HEK293T (cell line): Measurements from ENCODE around the gene MACROH2A1.
A peak's percentile ranks its signal among the peaks of the same experiment; 100 is the strongest.

ENCODE experiments used
- ARNT ChIP-seq: fragments of 450-650 bp; IDR thresholded peaks from 2 replicates; pipeline ENCODE4 v1.6.1; 2017; ENCODE audit warnings: mild to moderate bottlenecking
- ELF4 ChIP-seq: fragments of 450-650 bp; IDR thresholded peaks from 2 replicates; pipeline ENCODE4 v1.6.1; 2017; ENCODE audit warnings: antibody characterized with exemption
- FOXA1 ChIP-seq: fragments of 450-650 bp; IDR thresholded peaks from 2 replicates; pipeline ENCODE4 v1.6.1; 2016; ENCODE audit warnings: mild to moderate bottlenecking
- FOXK2 ChIP-seq: fragments of 450-650 bp; IDR thresholded peaks from 2 replicates; pipeline ENCODE4 v1.6.1; 2016; ENCODE audit warnings: mild to moderate bottlenecking
- FOXM1 ChIP-seq: fragments of 450-650 bp; IDR thresholded peaks from 2 replicates; pipeline ENCODE4 v1.6.1; 2017; ENCODE audit warnings: mild to moderate bottlenecking, borderline replicate concordance
- L3MBTL2 ChIP-seq: fragments of 450-650 bp; conservative IDR thresholded peaks from 2 replicates; pipeline ENCODE4 v1.6.1; 2016; ENCODE audit warnings: mild to moderate bottlenecking
- NFRKB ChIP-seq: fragments of 450-650 bp; IDR thresholded peaks from 2 replicates; pipeline ENCODE4 v1.6.1; 2016; ENCODE audit warnings: mild to moderate bottlenecking, moderate library complexity
- SP1 ChIP-seq: fragments of 450-650 bp; IDR thresholded peaks from 2 replicates; pipeline ENCODE4 v1.6.1; 2017
- SUZ12 ChIP-seq: fragments of 450-650 bp; IDR thresholded peaks from 2 replicates; pipeline ENCODE4 v1.6.1; 2016; ENCODE audit warnings: mild to moderate bottlenecking
- ZNF384 ChIP-seq: fragments of 450-650 bp; IDR thresholded peaks from 2 replicates; pipeline ENCODE4 v1.6.1; 2016
- TF ChIP-seq, protein P1 (sequence below): fragments of 450-650 bp; IDR thresholded peaks from 2 replicates; pipeline ENCODE4 v1.6.1; 2016

DNA sequence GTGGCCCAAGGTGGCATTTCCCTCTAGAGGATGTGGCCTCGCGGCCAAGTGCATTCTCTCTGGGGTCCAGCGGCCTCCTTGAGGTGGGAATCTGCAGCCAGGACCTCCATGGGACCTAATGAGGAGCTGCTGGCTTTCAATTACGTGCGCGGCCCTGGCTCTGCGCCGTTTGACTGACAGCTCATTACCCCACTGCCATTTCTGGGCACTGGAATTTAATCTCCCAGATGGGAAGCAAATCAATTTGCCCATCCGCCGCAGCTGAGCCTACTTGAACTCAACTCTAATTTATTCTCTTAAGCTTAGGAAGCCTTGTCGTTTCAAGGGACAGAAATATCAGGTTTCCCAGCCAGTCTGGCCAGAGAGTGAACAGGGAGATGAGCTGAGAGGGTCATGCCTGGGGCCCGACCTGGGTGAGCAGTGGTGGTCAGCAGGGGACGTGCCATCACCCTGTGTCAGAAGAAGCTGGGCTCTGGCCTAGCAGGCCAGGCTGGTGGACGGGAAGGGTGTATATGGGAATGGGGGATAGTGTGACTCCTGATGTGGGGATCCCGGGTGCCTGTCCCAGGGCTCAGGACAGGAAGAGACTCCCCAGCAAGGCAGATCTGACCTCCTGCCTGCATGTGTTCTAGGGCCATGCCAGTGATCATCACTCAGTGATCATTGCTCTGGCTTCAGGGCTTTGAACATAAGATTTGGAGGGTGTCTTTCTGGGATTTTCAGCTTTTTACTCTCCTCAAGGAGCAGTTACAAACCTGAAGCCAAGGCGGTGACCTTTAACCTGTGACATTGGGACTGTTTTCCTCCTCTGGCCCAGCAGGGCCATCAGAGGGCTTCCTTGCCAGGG is 69.7 kb downstream of the MACROH2A1 start:
- TF ChIP-seq FOXM1: no peak
- TF ChIP-seq ELF4: no peak
- no peak for TF ChIP-seq SUZ12
- no peak for TF ChIP-seq ZNF384
- TF ChIP-seq ARNT: no peak
- TF ChIP-seq L3MBTL2: no peak
- TF ChIP-seq FOXA1: no peak
- TF ChIP-seq SP1: no peak
- TF ChIP-seq FOXK2: no peak
- TF ChIP-seq, protein P1, sequence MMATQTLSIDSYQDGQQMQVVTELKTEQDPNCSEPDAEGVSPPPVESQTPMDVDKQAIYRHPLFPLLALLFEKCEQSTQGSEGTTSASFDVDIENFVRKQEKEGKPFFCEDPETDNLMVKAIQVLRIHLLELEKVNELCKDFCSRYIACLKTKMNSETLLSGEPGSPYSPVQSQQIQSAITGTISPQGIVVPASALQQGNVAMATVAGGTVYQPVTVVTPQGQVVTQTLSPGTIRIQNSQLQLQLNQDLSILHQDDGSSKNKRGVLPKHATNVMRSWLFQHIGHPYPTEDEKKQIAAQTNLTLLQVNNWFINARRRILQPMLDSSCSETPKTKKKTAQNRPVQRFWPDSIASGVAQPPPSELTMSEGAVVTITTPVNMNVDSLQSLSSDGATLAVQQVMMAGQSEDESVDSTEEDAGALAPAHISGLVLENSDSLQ: peak; percentile 19; the same call in 1 of the 2 replicates
- TF ChIP-seq NFRKB: no peak
